ENCODE results near the gene AP3B1. TPM values are rescaled to one million over a fixed set of nuclear protein-coding genes. Genes with fewer than 3 reads are reported as not detected.

The AP3B1 gene, protein sequence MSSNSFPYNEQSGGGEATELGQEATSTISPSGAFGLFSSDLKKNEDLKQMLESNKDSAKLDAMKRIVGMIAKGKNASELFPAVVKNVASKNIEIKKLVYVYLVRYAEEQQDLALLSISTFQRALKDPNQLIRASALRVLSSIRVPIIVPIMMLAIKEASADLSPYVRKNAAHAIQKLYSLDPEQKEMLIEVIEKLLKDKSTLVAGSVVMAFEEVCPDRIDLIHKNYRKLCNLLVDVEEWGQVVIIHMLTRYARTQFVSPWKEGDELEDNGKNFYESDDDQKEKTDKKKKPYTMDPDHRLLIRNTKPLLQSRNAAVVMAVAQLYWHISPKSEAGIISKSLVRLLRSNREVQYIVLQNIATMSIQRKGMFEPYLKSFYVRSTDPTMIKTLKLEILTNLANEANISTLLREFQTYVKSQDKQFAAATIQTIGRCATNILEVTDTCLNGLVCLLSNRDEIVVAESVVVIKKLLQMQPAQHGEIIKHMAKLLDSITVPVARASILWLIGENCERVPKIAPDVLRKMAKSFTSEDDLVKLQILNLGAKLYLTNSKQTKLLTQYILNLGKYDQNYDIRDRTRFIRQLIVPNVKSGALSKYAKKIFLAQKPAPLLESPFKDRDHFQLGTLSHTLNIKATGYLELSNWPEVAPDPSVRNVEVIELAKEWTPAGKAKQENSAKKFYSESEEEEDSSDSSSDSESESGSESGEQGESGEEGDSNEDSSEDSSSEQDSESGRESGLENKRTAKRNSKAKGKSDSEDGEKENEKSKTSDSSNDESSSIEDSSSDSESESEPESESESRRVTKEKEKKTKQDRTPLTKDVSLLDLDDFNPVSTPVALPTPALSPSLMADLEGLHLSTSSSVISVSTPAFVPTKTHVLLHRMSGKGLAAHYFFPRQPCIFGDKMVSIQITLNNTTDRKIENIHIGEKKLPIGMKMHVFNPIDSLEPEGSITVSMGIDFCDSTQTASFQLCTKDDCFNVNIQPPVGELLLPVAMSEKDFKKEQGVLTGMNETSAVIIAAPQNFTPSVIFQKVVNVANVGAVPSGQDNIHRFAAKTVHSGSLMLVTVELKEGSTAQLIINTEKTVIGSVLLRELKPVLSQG
- total RNA-seq (2014; rRNA removed; shearing (Covaris generic)): 50.2 and 54.3 TPM in 2 replicates

DNA sequence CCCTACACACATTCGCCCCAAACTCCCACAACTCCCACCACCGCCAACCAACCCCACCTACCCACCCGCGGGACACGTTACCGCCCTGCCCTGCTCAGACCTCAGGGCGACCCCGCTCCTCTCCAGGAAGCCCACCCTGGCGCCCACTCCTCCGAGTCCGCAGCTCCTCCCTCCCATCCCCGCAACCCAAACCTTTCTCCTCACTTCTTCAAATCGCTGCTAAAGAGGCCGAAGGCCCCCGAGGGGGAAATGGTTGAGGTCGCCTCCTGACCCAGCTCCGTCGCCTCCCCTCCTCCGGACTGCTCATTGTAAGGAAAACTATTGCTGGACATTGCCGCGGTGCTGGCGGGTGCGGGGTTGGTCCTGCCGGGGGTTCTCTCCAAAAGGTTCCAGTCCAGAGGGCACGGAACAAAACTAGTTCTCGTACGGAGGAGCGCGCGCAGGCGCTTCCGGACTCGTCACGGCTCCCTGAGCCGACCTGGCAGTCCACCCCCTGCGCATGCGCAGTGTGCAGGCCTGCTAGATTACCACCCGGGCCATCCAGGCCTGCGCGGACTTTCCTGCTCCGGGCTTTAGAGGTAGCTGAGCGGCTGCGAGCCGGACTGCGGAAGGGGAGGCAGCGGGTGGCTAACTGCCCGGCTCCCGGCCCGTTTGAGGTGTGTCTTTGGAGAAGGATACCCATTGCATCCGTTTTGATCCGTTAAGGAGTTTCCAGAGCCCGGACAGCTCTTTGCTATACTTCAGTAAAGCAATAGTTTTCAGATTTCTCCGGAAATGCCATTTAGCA, at the start of gene AP3B1:
Gene AP3B1 (minus strand): TSS at position 451 of the 787 bp plus-strand sequence. CDS start 119 bp downstream, at position 332.
- peak; percentile 99 for DNase-seq (ENCODE audit: low read depth)

DNA sequence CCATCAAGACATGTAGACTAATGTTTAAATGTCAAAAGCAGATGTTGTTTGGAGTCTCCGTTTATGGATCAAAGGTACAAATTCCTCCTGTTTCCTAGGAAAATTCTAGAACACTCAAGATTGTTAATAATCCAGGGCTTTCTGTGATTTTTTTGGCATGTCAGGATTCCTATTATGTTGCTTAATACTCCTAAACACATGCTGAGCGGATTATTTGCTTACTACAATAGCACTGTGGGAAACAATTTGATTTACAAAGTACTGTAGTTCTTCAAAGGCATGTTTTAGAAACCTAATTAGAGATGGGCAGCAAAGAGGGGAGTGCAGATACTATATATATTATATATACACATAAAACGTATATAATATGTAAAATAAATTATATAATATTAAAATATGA, 46.9 kb upstream of the AP3B1 start:
- DNase-seq (ENCODE audit: low read depth): no peak

DNA sequence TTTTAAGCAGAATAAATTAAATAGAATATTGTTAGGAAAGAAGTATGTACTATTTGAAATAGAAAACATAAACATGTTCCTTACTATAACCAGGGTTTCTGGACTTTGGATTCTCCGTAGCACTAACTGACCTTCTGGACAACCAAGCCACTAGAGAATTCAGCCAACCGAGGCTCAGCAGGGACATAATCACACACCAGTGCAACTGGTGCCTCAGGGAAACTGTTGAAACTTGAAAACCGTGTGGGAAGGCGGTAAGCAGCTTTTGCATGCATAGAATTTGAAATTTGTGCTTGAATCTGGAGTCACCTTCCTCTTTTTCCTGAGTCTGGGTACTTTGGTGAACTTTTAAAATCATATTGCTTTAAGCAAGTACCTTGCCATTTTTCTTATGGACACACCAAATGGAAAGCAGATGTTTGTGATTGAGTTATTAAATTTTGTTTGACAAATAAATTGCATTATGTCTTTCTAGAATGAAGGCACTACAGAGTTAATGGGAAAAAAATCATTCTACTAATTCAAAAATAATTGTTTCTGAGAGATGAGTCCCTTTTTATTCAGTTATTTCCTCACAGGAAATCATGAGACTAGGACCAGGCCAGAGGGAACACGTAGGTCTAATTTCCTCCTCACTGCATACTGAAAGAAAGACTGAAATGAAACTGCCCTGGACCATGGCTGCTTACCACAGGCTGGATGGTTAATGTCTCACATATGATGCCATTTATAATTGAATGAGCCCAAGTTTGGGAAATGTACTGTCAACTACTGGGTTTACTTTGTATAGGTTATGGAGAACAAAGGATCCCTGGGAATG, 45.3 kb upstream of the AP3B1 start:
- no peak for DNase-seq (ENCODE audit: low read depth)

DNA sequence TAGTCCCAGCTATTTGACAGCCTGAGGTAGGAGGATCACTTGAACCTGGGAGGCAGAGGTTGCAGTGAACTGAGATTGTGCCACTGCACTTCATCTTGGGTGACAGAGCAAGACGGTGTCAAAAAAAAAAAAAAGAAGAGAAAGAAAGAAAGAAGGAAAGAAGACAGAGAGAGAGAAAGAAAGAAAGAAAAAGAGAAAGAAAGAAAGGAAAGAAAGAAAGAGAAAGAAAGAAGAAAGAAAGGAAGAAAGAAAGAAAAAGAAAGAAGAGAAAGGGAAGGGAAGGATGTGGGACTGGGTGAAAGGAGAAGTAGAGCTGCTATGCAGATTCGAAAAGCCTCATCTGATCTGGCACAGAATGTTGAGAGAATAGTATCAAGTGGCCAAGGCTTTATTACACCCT, 42.2 kb upstream of the AP3B1 start:
- no peak for DNase-seq (ENCODE audit: low read depth)

DNA sequence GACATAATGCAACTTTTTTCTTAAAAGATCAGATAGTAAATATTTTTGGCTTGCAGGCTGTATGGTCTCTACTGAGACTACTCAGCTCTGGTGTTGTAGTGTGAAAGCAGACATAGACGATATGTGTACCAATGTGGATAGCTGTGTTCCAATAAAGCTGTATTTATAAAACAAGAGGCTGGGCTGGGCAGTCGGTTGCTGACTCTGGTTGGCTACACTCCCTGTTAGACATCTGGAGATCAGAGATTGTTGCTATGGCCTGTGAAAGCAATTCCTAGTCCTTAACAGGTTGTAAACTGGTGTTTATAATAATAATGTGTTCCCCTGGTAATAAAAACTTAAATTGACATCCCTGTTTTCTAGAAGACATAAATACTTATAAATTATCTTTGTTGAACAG, 41.5 kb upstream of the AP3B1 start:
- no peak for DNase-seq (ENCODE audit: low read depth)

DNA sequence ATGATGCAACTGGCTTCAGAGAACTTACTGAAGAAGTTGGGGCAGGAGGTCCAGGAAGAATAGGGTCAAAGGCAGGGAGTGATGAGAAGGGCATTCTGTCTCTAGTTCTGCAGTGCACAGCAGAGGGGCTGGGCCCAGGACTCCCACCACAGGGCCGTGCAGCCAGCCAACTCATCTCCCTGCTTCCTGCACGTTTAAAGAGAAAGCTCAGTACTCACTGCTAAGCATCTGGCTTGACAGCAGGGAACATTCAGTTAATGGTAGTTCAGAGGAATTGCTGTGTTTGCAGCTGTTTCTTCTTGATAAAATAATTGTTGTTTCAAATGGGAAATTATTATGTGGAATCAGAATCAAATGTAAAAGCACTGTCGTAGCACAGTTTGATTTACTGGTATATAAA, 40.3 kb upstream of the AP3B1 start:
- DNase-seq (ENCODE audit: low read depth): no peak

DNA sequence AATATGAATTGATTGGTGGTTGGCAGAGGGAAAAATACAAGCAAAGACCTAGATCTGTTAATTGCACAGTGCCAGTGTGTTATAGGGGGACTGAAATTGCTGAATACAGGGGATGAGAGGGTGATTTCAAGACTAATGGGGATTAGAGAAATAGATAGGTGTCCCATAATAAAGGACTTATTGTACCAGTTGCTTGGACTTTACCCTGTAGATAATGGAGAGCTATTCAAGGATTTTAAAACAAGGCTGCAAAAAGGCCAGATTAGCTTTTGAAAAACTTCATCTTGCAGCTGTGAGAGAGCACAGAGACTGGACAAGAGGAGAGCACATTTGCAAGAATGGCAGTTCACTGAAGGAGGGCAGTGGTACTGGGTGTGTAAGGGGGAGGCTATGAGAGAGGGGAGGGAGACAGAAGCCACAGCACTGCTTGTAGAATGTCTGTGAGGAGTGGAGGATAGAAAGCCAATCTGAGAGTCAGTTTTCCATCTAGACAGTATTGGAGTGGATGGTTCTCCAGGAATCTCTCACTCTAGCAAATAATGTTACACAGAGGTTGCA, 37.1 kb upstream of the AP3B1 start:
- DNase-seq (ENCODE audit: low read depth): no peak

DNA sequence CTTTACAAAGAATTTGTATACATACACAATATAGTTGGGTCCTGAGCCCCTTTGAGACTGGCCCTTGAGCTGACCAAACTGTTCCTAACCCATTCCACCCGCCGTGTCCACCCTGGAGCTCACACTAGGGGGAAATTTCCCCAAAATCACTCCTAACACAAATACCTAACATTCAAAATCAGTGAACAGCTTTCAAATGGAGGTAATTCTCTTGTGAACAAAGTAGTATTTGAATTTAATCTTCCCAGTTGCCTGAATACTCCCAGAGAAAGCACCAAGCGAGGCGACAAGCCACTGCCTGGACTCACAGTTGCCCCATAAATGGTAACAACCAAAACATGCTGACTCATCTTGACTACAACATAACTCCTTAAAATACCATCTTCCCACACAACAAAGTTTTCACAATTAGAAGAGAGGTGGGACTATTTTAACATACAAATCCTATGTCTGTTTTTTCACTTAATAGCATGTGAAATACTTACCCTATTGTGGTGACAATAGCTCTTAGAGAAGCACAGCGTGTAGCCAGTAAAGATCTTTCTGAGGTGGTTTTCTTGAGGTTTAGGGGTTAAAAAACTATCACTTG, 34.2 kb upstream of the AP3B1 start:
- peak; percentile 25 for DNase-seq (ENCODE audit: low read depth)

DNA sequence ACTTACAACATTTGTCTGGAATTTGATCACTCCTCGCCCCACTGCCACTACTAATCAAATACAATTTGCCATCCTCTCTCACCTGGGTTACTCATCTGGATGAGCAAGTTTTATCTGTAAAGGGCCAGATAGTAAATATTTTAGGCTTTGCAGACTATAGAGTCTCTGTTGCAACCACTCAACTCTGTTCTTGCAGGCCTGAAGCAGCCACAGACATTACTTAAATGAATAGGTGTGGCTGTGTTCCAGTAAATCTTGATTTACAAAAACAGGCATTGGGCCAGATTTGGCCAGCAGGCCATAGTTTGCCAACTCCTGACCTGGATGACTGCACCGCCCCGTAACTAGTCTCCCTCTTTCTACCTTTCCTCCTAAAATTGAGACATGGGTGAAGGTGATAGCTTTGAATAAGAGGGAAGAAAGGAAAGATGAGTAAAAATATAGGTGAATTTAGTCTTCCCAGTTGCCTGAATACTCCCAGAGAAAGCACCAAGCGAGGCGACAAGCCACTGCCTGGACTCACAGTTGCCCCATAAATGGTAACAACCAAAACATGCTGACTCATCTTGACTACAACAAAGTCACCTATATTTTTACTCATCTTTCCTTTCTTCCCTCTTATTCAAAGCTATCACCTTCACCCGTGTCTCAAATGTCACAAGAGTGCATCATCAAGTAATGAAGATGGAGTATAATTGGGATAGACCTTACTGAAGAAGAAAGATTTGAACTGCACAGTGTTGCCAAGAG, 33.4 kb upstream of the AP3B1 start:
- DNase-seq (ENCODE audit: low read depth): no peak

DNA sequence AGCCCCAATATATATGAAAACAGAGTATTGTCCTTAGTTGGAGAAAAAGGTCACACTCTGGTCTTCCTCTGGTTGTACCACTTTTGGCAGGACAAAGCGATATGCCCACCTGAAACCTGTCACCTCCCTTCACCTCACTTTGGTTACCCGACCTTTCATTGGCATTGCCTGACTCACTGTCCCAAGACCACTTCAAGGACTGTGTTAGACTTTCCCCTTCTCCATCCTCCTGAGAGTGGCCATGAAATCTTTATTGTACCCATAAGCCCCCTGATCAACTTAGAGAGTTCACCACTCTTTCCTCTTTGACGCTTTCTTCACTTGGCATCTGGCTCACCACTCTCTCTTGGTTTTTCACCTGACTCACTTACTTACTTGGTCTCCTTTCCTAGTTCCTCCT, 32.4 kb upstream of the AP3B1 start:
- DNase-seq (ENCODE audit: low read depth): no peak

DNA sequence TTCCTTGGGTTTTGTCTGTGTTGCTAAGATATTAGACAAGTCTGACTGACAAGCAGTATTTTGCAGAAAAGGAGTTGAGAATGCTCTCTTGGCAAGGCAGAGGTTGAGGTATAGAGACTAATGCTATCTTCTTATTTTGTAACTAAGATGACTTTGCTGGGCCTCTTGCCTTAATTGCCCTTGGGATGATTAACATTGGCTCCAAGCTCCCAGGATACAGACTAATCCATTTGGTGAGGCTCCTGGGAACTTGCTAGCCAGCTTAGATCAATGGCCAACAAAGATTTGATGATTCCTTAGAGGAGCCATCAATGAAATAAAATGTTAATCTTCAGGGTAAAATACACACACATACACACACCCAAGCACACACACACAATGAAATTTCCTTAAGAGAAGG, 28.7 kb upstream of the AP3B1 start:
- no peak for DNase-seq (ENCODE audit: low read depth)

DNA sequence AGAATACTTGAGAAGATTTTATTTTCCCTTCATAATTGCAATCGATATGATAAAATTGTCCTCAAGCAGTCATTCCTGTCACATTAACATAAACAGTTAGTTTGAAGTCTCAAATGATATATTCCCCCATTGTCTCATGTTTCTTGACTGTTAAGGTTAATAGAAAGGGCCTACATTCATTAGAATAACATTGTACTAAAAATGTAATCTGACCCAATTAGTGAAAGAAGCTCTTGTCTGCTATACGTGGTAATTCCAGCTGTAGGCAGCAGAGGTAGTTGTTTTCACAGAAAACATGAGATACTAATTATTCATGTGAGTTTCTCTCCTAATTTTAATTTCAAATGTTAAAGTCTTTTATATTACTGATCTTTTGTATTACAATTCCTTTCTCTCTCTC, 25.9 kb upstream of the AP3B1 start:
- DNase-seq (ENCODE audit: low read depth): peak; percentile 47

DNA sequence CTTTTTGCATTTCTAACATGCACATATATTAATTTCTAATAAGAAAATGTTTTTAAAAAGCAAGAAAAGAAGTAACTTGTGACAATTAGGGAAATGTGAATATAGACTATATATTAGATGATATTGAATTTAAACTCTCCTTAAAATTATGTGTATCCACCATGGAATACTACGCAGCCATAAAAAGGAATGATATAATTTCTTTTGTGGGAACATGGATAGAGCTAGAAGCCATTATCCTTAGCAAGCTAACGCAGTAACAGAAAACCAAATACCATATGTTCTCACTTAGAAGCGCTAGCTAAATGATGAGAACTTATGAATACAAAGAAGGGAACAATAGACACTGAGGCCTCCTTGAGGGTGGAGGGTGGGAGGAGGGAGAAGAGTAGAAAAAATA, 23.8 kb upstream of the AP3B1 start:
- no peak for DNase-seq (ENCODE audit: low read depth)

DNA sequence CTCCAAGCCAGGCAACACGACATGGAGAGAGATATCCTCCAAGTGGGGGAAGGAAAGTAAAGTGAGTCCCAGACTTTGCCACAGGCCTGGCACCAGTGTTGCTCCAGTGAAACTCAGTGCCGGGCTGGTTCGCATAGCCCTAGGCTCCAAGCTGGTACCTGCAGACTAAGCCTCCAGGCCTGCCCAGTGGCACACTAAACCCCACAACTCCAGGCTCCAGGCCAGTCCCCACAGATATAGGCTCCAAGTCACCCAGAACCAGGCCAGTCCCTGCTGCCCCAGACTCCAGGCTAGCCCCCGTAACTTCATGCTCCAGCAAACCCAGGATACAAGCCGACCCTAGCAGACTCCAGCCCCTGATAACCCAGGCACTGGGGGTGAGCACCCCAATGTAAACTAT, 23.0 kb upstream of the AP3B1 start:
- DNase-seq (ENCODE audit: low read depth): no peak

DNA sequence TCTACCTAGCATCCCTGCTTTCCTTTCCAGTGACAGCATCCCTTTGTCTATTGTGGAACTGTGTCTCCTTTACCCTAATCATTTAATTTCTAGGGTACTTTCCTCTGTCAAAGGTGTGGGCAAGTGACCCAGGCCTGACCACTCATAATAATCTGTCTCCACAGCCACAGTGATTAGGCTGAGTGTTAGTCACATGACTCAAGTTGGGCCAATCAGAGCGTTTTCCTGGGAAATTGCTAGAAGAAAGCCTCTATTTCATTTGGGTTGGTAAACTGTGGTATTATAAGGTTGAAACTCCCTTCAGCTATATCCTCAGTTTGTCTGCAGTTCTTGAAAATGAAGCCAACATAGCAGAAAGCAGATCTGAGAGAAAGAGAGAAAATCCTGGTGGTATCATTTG, 14.2 kb upstream of the AP3B1 start:
- no peak for DNase-seq (ENCODE audit: low read depth)

DNA sequence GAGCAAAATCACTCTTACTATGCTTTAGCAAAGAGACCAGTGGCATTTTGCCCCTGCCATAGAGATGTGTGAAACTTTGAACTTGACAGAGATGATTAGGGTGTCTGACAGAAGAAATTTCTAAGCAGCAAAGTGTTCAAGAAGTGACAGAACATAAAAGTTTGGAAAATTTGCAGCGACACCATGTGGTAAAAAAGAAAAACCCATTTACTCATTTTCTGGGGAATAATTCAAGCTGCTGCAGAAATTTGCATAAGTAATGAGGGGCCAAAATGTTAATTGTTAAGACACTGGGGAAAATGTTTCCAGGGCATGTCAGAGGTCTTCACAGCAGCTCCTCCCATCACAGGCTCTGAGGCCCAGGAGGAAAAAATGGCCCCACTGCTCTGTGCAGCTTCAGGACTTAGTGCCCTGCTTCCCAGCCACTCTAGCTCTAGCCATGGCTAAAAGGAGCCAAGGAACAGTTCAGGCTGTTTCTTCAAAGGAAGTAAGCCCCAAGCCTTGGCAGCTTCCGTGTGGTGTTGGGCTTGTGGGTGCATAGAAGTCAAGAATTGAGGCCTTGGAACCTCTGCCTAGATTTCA, 6.1 kb upstream of the AP3B1 start:
- peak; percentile 11 for DNase-seq (ENCODE audit: low read depth)

DNA sequence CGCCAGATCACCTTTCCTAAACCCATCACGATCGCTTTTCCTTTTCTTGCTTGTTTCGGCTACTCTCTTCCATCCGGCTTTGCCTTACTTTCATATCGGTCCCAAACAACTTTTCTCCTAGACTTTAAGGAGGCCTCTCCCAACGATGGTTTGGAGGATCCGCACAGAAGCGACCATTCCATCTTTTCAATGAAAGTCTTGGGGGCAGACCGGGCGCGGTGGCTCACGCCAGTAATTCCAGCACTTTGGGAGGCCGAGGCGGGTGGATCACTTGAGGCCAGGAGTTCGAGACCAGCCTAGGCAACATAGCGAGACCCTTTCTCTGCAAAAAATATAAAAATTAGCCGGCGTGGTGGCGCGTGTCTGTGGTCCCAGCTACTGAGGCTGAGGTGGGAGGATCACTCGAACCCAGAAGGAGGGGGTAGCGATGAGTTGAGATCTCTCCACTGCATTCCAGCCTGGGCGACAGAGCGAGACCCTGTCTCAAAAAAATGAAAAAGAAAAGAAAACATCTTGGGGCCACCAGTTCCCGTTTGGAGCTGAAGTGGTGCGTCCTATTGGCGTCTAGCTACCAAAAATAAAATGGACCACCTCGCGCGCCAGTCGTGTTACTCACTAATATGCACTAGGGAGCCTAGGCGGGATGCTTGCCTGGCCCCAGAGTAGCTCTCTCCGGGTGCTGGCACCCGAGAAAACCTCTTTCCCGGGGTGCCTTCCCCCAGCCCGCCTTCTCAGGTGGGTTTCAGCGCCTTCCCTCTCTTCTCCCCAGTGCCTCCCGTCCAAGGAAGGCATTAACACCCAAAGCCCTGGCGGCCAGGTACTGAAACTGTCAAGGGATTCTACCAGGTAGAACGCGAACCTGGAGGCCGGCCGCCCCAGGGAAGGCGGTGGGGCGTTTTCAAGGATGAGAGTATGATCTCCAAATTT, 800 bp upstream of the AP3B1 start:
- DNase-seq (ENCODE audit: low read depth): peak; percentile 35

DNA sequence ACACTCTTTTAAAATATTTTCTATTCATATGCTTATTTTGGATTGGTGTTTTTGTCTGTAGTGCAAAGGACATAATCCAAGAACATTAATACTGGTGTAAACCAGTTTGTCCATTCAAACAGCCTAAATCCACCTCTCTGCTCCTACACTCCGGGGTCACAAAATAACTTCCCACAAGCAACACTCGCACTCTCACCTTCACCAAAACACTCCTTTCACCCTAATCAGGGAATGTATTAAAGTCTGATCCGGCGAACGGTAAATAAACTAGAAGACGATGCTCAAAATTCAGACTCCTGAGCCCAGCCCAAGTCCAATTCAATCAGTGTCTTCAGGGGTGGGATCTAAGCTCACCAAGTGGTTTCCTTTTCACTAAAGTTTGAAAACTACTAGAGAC, 649 bp downstream of the AP3B1 start:
- peak; percentile 23 for DNase-seq (ENCODE audit: low read depth)
